Measurements from ENCODE around the gene TRPM7. TPM values are rescaled to one million over a fixed set of nuclear protein-coding genes. Genes with fewer than 3 reads are reported as not detected.
"Not testable (repeated sequence)": the region's sequence is repeated elsewhere in the genome, so short reads cannot be mapped to it uniquely, and the experiment has no call there.

Gene TRPM7
- total RNA-seq, 3 donors from 2014 or later (not counting 1 experiment from before 2014, with no cell fraction given) = 41.8 to 54.4 (median 50.9) TPM

DNA sequence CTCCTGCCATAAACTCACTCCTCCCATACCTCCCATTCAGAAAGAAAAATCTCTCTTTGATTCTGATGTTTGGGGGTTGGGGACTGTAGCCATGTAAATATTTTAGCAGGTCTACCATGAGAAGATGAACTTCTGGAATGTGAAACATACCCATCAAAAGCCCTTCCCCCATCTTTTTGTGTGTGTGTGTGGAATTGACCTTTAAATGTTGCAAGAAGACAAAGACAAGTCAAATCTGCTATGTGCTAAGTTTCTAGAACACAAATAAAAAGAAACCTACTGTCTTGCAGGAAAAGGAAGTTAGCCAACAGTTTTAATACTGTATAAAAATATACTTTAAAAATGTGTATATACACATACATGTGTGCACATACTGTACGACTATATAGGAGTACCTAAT, 110.4 kb downstream of the TRPM7 start:
- no peaks in the 10 kb centered on the region for H3K4me1 Mint-ChIP-seq
- H3K27ac ChIP-seq (ENCODE audit: low read length) = no peak overlapping the region

DNA sequence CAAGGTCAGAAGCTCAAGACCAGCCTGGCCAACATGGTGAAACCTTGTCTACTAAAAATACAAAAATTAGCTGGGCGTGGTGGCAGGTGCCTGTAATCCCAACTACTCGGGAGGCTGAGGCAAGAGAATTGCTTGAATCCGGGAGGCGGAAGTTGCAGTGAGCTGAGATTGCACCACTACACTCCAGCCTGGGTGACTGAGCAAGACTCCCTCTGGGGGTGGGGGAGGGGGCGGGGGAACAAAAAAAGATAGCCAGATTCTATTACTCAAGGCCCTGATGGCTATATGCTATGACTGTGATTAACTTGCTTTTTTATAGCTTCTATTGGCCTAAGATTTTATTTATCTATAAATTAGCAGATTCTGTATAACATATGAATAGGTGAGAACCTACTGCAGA, 112.8 kb downstream of the TRPM7 start:
- H3K27me3 ChIP-seq (ENCODE audit: control insufficient read depth, insufficient read depth, low read length); DNase-seq; H3K4me3 ChIP-seq (ENCODE audit: low read length); ATAC-seq; H3K27ac Mint-ChIP-seq; H3K4me3 Mint-ChIP-seq; H3K4me1 Mint-ChIP-seq; H3K27me3 Mint-ChIP-seq (ENCODE audit: low read depth in 2 of 2); H3K4me1 ChIP-seq (ENCODE audit: control insufficient read depth, insufficient read depth, low read length); H3K9me3 Mint-ChIP-seq; intact Hi-C loops (cut with micrococcal nuclease); H3K27ac ChIP-seq (ENCODE audit: low read length); H3K9me3 ChIP-seq (ENCODE audit: control insufficient read depth, insufficient read depth, low read length): not testable (repeated sequence)
- H3K36me3 ChIP-seq (ENCODE audit: control insufficient read depth, insufficient read depth, low read length) = peaks cover 61% of the 10 kb centered on the region
- peaks cover 22% of the 10 kb centered on the region for H3K36me3 Mint-ChIP-seq
- WGBS (ENCODE audit: insufficient coverage) = 100% methylated on average over 4 of the region's 5 CpGs

More for the DNA sequence above, 110.4 kb downstream of the TRPM7 start:
- H3K9me3 ChIP-seq (ENCODE audit: control insufficient read depth, insufficient read depth, low read length) = no peaks in the 10 kb centered on the region
- peaks cover 57% of the 10 kb centered on the region for H3K36me3 ChIP-seq (ENCODE audit: control insufficient read depth, insufficient read depth, low read length)
- H3K4me1 ChIP-seq (ENCODE audit: control insufficient read depth, insufficient read depth, low read length) = no peaks in the 10 kb centered on the region
- intact Hi-C loops (cut with micrococcal nuclease) = no loop called here
- Mint-ChIP-seq H3K9me3 (no peaks in the 10 kb centered on the region), H3K36me3 (peaks cover 20% of the 10 kb centered on the region), H3K4me3 (no peak overlapping the region), H3K27me3 (ENCODE audit: low read depth in 2 of 2) (no peaks in the 10 kb centered on the region), H3K27ac (no peak overlapping the region)
- H3K4me3 ChIP-seq (ENCODE audit: low read length) = no peak overlapping the region
- WGBS (ENCODE audit: insufficient coverage) = no CpG with 5 or more reads among the region's 1 CpG
- ATAC-seq = no peak
- no peaks in the 10 kb centered on the region for H3K27me3 ChIP-seq (ENCODE audit: control insufficient read depth, insufficient read depth, low read length)
- TF ChIP-seq, protein P1, sequence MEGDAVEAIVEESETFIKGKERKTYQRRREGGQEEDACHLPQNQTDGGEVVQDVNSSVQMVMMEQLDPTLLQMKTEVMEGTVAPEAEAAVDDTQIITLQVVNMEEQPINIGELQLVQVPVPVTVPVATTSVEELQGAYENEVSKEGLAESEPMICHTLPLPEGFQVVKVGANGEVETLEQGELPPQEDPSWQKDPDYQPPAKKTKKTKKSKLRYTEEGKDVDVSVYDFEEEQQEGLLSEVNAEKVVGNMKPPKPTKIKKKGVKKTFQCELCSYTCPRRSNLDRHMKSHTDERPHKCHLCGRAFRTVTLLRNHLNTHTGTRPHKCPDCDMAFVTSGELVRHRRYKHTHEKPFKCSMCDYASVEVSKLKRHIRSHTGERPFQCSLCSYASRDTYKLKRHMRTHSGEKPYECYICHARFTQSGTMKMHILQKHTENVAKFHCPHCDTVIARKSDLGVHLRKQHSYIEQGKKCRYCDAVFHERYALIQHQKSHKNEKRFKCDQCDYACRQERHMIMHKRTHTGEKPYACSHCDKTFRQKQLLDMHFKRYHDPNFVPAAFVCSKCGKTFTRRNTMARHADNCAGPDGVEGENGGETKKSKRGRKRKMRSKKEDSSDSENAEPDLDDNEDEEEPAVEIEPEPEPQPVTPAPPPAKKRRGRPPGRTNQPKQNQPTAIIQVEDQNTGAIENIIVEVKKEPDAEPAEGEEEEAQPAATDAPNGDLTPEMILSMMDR (IDR thresholded peaks at IDR 0.05) = no peak
- no peak for DNase-seq

DNA sequence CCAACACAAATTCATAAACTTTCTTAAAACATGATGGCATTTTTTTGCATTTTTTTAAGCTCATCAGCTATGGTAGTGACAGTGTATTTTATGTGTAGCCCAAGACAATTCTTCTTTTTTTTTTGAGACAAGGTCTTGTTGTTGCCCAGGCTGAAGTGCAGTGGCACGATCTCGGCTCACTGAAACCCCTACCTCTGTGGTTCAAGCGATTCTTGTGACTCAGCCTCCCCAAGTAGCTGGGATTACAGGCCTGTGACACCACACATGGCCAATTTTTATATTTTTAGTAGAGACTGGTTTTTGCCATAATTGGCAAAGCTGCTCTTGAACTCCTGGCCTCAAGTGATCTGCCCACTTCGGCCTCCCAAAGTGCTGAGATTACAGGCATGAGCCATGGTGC, 122.8 kb downstream of the TRPM7 start:
- no peaks in the 10 kb centered on the region for H3K9me3 ChIP-seq (ENCODE audit: control insufficient read depth, insufficient read depth, low read length)
- H3K4me1 ChIP-seq (ENCODE audit: control insufficient read depth, insufficient read depth, low read length) = no peaks in the 10 kb centered on the region
- Mint-ChIP-seq H3K4me3 (no peak overlapping the region), H3K27ac (peak overlapping the region in 1 of 2 donors; percentile 0), H3K4me1 (peaks cover 5 to 11% of the 10 kb centered on the region in 2 donors), H3K36me3 (no peaks in the 10 kb centered on the region), H3K9me3 (no peaks in the 10 kb centered on the region), H3K27me3 (ENCODE audit: low read depth in 2 of 2) (no peaks in the 10 kb centered on the region)
- H3K4me3 ChIP-seq (ENCODE audit: low read length) = no peak overlapping the region
- H3K36me3 ChIP-seq (ENCODE audit: control insufficient read depth, insufficient read depth, low read length) = peaks cover 30% of the 10 kb centered on the region
- H3K27ac ChIP-seq (ENCODE audit: low read length) = no peak overlapping the region
- intact Hi-C loops (cut with micrococcal nuclease) = no loop called here
- WGBS (ENCODE audit: insufficient coverage) = 95% methylated on average over 4 of the region's 4 CpGs
- DNase-seq = no peak
- TF ChIP-seq, protein P1 (IDR thresholded peaks at IDR 0.05) = no peak
- no peak for ATAC-seq
- no peaks in the 10 kb centered on the region for H3K27me3 ChIP-seq (ENCODE audit: control insufficient read depth, insufficient read depth, low read length)

DNA sequence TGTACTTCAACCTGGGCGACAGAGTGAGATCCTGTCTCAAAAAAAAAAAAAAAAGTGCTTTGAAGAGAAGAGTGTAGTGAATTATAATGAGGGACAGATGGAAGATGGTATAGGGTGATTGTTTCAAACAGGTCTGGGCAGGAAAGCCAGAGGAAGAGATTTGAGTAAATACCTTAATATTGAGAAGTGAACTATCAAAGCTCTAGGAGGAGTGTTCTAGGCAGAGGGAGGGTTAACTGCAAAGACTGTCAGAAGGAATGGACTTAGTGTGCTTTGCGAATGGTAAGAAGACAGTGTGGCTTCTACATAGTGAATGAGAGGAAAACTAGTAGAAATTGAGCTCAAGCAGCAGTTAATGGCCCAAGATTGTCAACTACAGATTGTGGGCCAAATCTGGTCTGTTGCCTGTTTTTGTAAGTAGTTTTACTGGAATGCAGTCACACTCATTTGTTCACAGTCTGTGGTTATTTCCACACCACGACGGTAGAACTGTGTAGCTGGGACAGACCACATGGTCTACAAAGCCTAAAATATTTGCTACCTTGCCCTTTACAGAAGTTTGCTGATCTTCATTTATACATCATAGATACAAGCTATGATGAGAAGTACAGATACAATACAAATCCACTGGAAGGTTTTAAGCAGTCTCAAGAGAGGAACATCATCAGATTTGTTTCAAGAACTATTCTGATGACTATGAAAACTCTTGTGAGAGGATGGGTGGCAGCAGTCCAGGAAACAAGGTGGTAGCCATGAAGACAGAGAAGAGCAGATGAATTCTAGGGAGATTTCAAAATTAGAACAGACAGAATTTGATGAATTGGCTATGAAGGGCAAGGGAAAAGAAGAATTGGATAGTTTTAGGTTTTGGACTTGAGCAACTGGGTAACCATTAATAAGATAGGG, 123.6 kb downstream of the TRPM7 start:
- Mint-ChIP-seq H3K9me3 (no peaks in the 10 kb centered on the region), H3K4me3 (no peak overlapping the region), H3K36me3 (no peaks in the 10 kb centered on the region), H3K27ac (peak overlapping the region; percentile 0 to 19), H3K27me3 (ENCODE audit: low read depth in 2 of 2) (no peaks in the 10 kb centered on the region), H3K4me1 (peaks cover 5 to 13% of the 10 kb centered on the region in 2 donors)
- 56% methylated on average over 4 of the region's 4 CpGs for WGBS (ENCODE audit: insufficient coverage)
- DNase-seq = no peak
- H3K9me3 ChIP-seq (ENCODE audit: control insufficient read depth, insufficient read depth, low read length) = no peaks in the 10 kb centered on the region
- peaks cover 5% of the 10 kb centered on the region for H3K4me1 ChIP-seq (ENCODE audit: control insufficient read depth, insufficient read depth, low read length)
- H3K27me3 ChIP-seq (ENCODE audit: control insufficient read depth, insufficient read depth, low read length) = no peaks in the 10 kb centered on the region
- peak in 1 of 3 donors; percentile 22 for ATAC-seq
- intact Hi-C loops (cut with micrococcal nuclease) = no loop called here
- H3K4me3 ChIP-seq (ENCODE audit: low read length) = no peak overlapping the region
- TF ChIP-seq, protein P1 (IDR thresholded peaks at IDR 0.05) = no peak
- H3K36me3 ChIP-seq (ENCODE audit: control insufficient read depth, insufficient read depth, low read length) = peaks cover 24% of the 10 kb centered on the region
- H3K27ac ChIP-seq (ENCODE audit: low read length) = no peak overlapping the region
